Right atrium auricular region (tissue), 2 donors: Measurements from ENCODE around the gene SLC17A4. TPM values are rescaled to one million over a fixed set of nuclear protein-coding genes. Genes with fewer than 3 reads are reported as not detected.

Experiments used
- DNase-seq: peaks from one replicate; pipeline ENCODE4 v3.0.0-alpha.2; 2019; ENCODE audit warnings: low spot score
- H3K27ac ChIP-seq, 2 donors: fragments of 200-600 bp; sonication (generic); 1 replicate in 1 of 2; 2 replicates in 1 of 2; pipeline ENCODE4 v1.5.1; 2016 to 2019
- H3K27me3 ChIP-seq, 2 donors: fragments of 200-600 bp; sonication (generic); one replicate each; pipeline versions ENCODE4 v1.5.1 to v1.6.0; 2017 to 2019
- H3K36me3 ChIP-seq: fragments of 200-600 bp; sonication (generic); one replicate; pipeline ENCODE4 v1.5.1; 2016
- H3K4me1 ChIP-seq, 2 donors: fragments of 200-600 bp; sonication (generic); one replicate each; pipeline versions ENCODE4 v1.5.1 to v1.6.0; 2017 to 2019
- H3K4me3 ChIP-seq, 2 donors: fragments of 200-600 bp; sonication (generic); 1 replicate in 1 of 2; 2 replicates in 1 of 2; pipeline ENCODE4 v1.5.1; 2017 to 2019; ENCODE audit warnings: mild to moderate bottlenecking in 1 of 2, moderate library complexity in 1 of 2
- H3K9me3 ChIP-seq, 2 donors: fragments of 200-600 bp; sonication (generic); one replicate each; pipeline ENCODE4 v1.5.1; 2019
- total RNA-seq, 2 donors: library from RNA; depleted of rRNA; stranded (reverse); fragments of >200 nt; gene quantifications; one replicate each; pipeline ENCODE4 v1.1.0, GENCODE V29; 2016
- TF ChIP-seq, protein P1 (sequence below), 2 donors: fragments of 200-600 bp; sonication (generic); IDR thresholded peaks; one replicate each; pipeline ENCODE4 v1.5.1; 2019; ENCODE audit warnings: antibody characterized with exemption in 2 of 2

Gene SLC17A4
- total RNA-seq, 2 donors from 2014 or later, result not detected

DNA sequence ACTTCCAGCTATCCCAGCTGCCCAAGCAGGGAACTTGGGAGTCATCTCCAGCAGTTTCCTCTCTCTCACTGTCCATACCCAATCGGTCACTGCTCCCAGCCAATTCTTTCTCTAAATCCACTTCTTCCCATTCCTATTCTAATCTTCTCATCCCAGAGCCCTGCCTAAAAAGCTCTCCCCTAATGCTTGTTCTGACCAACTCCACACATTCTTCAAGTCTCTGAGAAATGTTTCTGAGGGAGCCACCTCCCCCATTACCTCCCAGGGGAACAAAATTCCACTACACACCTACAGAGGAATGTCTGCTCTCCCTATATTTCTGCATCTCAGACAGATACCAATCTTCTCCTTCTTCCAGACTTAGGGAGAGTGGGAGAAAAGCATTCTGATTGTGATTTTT lies 14.0 kb downstream of the SLC17A4 start:
- Histone ChIP-seq H3K27ac (no peak overlapping the region), H3K4me1 (no peaks in the 10 kb centered on the region), H3K4me3 (no peak overlapping the region), H3K27me3 (no peaks in the 10 kb centered on the region), H3K9me3 (no peaks in the 10 kb centered on the region), H3K36me3 (no peaks in the 10 kb centered on the region)
- DNase-seq, result no peak
- TF ChIP-seq, protein P1, sequence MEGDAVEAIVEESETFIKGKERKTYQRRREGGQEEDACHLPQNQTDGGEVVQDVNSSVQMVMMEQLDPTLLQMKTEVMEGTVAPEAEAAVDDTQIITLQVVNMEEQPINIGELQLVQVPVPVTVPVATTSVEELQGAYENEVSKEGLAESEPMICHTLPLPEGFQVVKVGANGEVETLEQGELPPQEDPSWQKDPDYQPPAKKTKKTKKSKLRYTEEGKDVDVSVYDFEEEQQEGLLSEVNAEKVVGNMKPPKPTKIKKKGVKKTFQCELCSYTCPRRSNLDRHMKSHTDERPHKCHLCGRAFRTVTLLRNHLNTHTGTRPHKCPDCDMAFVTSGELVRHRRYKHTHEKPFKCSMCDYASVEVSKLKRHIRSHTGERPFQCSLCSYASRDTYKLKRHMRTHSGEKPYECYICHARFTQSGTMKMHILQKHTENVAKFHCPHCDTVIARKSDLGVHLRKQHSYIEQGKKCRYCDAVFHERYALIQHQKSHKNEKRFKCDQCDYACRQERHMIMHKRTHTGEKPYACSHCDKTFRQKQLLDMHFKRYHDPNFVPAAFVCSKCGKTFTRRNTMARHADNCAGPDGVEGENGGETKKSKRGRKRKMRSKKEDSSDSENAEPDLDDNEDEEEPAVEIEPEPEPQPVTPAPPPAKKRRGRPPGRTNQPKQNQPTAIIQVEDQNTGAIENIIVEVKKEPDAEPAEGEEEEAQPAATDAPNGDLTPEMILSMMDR (IDR thresholded peaks at IDR 0.05), result no peak

DNA sequence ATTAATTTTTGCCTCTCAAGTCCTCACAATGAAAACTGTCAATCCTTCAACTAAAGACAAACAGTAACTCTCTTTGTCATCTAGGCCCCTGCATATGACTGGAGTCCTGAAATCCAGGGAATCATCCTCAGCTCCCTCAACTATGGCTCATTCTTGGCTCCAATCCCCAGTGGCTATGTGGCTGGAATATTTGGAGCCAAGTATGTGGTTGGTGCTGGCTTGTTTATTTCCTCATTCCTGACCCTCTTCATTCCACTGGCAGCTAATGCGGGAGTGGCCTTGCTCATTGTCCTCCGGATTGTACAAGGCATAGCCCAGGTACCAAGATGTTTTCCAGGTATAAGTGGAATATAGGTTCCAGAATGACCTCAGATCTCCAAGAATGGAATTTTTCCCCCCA lies 15.4 kb downstream of the SLC17A4 start:
- H3K4me1 ChIP-seq, result no peaks in the 10 kb centered on the region
- no peak overlapping the region for H3K4me3 ChIP-seq
- TF ChIP-seq, protein P1 (IDR thresholded peaks at IDR 0.05), result no peak
- H3K36me3 ChIP-seq, result no peaks in the 10 kb centered on the region
- H3K27me3 ChIP-seq, result no peaks in the 10 kb centered on the region
- H3K9me3 ChIP-seq, result no peaks in the 10 kb centered on the region
- H3K27ac ChIP-seq, result no peak overlapping the region
- no peak for DNase-seq

DNA sequence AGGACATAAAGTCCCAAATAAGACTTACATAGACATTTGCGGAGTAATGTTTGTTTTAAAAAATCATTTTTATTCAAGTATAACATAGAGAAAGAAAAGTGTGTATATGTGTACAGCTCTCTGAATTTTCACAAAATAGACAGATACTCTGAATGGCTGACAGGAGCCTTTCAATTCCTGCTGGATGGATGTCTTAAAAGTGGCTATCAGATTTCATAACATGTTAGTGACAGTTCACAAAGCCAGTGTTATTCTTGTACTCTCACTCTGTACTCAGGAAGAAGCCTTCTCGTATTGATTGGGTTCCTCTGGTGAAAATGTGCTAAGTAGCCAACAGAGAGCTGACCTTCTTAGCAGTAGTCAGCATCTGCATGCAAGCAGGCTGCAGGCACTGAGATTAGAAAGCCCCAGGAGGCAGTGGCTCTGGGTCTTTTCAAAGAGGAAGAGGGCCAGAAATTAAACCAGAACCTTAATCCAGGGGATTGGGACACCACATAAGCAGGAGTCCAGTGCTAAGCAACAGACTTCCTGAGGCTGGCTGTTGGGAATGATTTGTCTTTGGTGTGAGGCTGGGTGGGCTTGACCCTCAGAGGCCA lies 19.7 kb downstream of the SLC17A4 start:
- no peak overlapping the region for H3K27ac ChIP-seq
- H3K27me3 ChIP-seq, result no peaks in the 10 kb centered on the region
- TF ChIP-seq, protein P1 (IDR thresholded peaks at IDR 0.05), result no peak
- H3K36me3 ChIP-seq, result no peaks in the 10 kb centered on the region
- DNase-seq, result no peak
- no peak overlapping the region for H3K4me3 ChIP-seq
- H3K4me1 ChIP-seq, result no peaks in the 10 kb centered on the region
- H3K9me3 ChIP-seq, result no peaks in the 10 kb centered on the region

DNA sequence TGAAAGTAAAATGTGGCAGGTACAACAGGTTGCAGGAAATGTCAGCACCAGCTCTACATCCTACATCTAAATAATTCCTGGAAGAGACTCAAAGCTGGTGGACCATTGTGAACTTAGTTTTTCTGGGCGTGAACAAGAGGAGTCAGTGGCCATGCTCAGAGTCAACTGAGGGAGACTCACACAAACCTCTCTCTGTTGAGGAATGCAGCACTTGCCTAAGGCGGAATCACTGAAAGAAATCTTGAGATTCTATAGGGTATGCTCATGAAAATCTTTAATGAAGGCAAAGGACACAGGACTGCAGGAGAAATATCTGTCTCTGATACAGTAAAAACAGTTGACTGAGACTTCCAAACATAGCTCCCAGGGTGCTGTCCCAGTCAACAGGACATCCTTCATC lies 22.5 kb downstream of the SLC17A4 start:
- Histone ChIP-seq H3K27me3 (no peaks in the 10 kb centered on the region), H3K36me3 (no peaks in the 10 kb centered on the region), H3K9me3 (no peaks in the 10 kb centered on the region), H3K4me3 (no peak overlapping the region), H3K4me1 (no peaks in the 10 kb centered on the region), H3K27ac (no peak overlapping the region)
- TF ChIP-seq, protein P1 (IDR thresholded peaks at IDR 0.05), result no peak
- DNase-seq, result no peak

DNA sequence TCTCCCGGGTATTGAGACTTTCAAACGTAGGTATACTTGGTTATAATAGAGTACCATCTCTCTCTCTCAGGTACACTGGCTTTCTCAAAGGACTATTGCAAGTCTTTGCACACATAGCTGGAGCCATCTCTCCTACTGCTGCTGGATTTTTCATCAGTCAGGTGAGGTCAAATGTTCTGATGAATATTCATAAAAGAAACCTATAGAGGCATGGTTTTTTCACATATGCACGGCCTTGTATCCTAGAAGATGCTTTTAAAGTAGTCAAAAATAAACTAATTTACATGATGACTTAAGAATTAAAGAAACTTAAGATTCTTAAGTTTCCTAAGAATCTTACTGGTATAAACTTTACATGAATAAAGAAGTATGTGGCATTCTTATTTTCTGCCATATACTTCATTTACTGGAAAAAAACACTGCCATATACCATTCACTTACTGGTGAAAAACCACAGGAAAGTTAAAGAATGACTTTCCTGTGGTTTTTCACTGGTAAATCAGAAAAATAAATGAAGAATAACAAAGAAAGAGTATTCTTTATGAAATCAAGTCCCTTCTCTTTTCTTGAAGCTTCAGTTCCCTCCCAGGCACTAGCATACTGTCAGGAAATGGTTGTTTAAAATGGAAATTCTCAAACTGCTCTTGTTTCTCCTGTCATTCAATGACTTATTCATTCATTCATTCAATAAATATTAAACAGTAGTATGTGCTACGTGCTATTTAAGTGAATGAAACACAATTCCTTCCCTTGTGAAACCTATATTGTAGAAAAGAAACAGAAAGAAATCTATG lies 23.5 kb downstream of the SLC17A4 start:
- no peak overlapping the region for H3K27ac ChIP-seq
- TF ChIP-seq, protein P1 (IDR thresholded peaks at IDR 0.05), result no peak
- no peak for DNase-seq
- H3K4me1 ChIP-seq, result no peaks in the 10 kb centered on the region
- H3K27me3 ChIP-seq, result no peaks in the 10 kb centered on the region
- no peak overlapping the region for H3K4me3 ChIP-seq
- no peaks in the 10 kb centered on the region for H3K36me3 ChIP-seq
- H3K9me3 ChIP-seq, result no peaks in the 10 kb centered on the region
